ENCODE measurements around the gene EIPR1. TPM values are rescaled to one million over a fixed set of nuclear protein-coding genes. Genes with fewer than 3 reads are reported as not detected.

EIPR1 gene
- total RNA-seq, 1 donor from 2014 or later: 32.0 TPM

- no peak for DNase-seq (ENCODE audit: low spot score, unreplicated experiment)
- no peak overlapping the region for H3K4me3 Mint-ChIP-seq (ENCODE audit: low read depth)
- H3K27ac Mint-ChIP-seq: no peak overlapping the region
- peaks cover 2% of the 10 kb centered on the region for H3K36me3 Mint-ChIP-seq (ENCODE audit: insufficient read depth)
- no peaks in the 10 kb centered on the region for H3K27me3 Mint-ChIP-seq
- H3K4me1 Mint-ChIP-seq (ENCODE audit: low read depth): no peaks in the 10 kb centered on the region
- peaks cover 3% of the 10 kb centered on the region for H3K9me3 Mint-ChIP-seq (ENCODE audit: low read depth)
- TF ChIP-seq CTCF (IDR thresholded peaks at IDR 0.05; ENCODE audit: unreplicated experiment): no peak
Measured at GRCh38 chr2:3280683-3281520, 96.7 kb downstream of the EIPR1 start.

GRCh38 chr2:3280197-3280596 lies 97.4 kb downstream of the EIPR1 start:
- peaks cover 6% of the 10 kb centered on the region for H3K9me3 Mint-ChIP-seq (ENCODE audit: low read depth)
- no peaks in the 10 kb centered on the region for H3K27me3 Mint-ChIP-seq
- no peak for DNase-seq (ENCODE audit: low spot score, unreplicated experiment)
- no peak overlapping the region for H3K4me3 Mint-ChIP-seq (ENCODE audit: low read depth)
- H3K4me1 Mint-ChIP-seq (ENCODE audit: low read depth): no peaks in the 10 kb centered on the region
- no peak overlapping the region for H3K27ac Mint-ChIP-seq
- peaks cover 4% of the 10 kb centered on the region for H3K36me3 Mint-ChIP-seq (ENCODE audit: insufficient read depth)
- TF ChIP-seq CTCF (IDR thresholded peaks at IDR 0.05; ENCODE audit: unreplicated experiment): no peak

GRCh38 chr2:3279236-3279960 lies 98.2 kb downstream of the EIPR1 start:
- peaks cover 13% of the 10 kb centered on the region for H3K9me3 Mint-ChIP-seq (ENCODE audit: low read depth)
- TF ChIP-seq CTCF (IDR thresholded peaks at IDR 0.05; ENCODE audit: unreplicated experiment): no peak
- no peak overlapping the region for H3K4me3 Mint-ChIP-seq (ENCODE audit: low read depth)
- DNase-seq (ENCODE audit: low spot score, unreplicated experiment): no peak
- no peaks in the 10 kb centered on the region for H3K4me1 Mint-ChIP-seq (ENCODE audit: low read depth)
- no peak overlapping the region for H3K27ac Mint-ChIP-seq
- no peaks in the 10 kb centered on the region for H3K27me3 Mint-ChIP-seq
- peaks cover 4% of the 10 kb centered on the region for H3K36me3 Mint-ChIP-seq (ENCODE audit: insufficient read depth)

GRCh38 chr2:3278521-3279218 lies 98.9 kb downstream of the EIPR1 start:
- no peaks in the 10 kb centered on the region for H3K4me1 Mint-ChIP-seq (ENCODE audit: low read depth)

More at GRCh38 chr2:3278521-3279218, 98.9 kb downstream of the EIPR1 start:
- no peak for TF ChIP-seq CTCF (IDR thresholded peaks at IDR 0.05; ENCODE audit: unreplicated experiment)
- Mint-ChIP-seq H3K4me3 (ENCODE audit: low read depth) (no peak overlapping the region), H3K36me3 (ENCODE audit: insufficient read depth) (peaks cover 8% of the 10 kb centered on the region), H3K9me3 (ENCODE audit: low read depth) (peaks cover 19% of the 10 kb centered on the region), H3K27ac (no peak overlapping the region), H3K27me3 (no peaks in the 10 kb centered on the region)
- no peak for DNase-seq (ENCODE audit: low spot score, unreplicated experiment)
